ENCODE data around the gene SH3RF3. TPM values are rescaled to one million over a fixed set of nuclear protein-coding genes. Genes with fewer than 3 reads are reported as not detected.
"Not testable (repeated sequence)": the region's sequence is repeated elsewhere in the genome, so short reads cannot be mapped to it uniquely, and the experiment has no call there.

SH3RF3 gene
- total RNA-seq, 3 donors from 2014 or later: 3.2 to 5.6 (median 4.6) TPM

GRCh38 chr2:109102588-109103233, 26.3 kb upstream of the SH3RF3 start:
- Histone ChIP-seq H3K9me3 (no peaks in the 10 kb centered on the region), H3K4me3 (no peak overlapping the region), H3K27ac (no peak overlapping the region), H3K27me3 (no peaks in the 10 kb centered on the region), H3K36me3 (no peaks in the 10 kb centered on the region), H3K4me1 (no peaks in the 10 kb centered on the region)
- no peak for DNase-seq (ENCODE audit: low spot score in 2 of 2)
- TF ChIP-seq CTCF (IDR thresholded peaks at IDR 0.05) (no peak), POLR2A (IDR thresholded peaks at IDR 0.05) (no peak), POLR2AphosphoS5 (IDR thresholded peaks at IDR 0.05) (no peak)
- intact Hi-C loops (cut with DNase I; ENCODE audit: low total_unique reads): no loop called here

GRCh38 chr2:109105113-109105512, 23.9 kb upstream of the SH3RF3 start:
- no peak for TF ChIP-seq POLR2A (IDR thresholded peaks at IDR 0.05)
- no peaks in the 10 kb centered on the region for H3K27me3 ChIP-seq
- H3K4me3 ChIP-seq: no peak overlapping the region
- no peak overlapping the region for H3K27ac ChIP-seq
- H3K9me3 ChIP-seq: no peaks in the 10 kb centered on the region
- no peaks in the 10 kb centered on the region for H3K36me3 ChIP-seq
- DNase-seq (ENCODE audit: low spot score in 2 of 2): no peak
- intact Hi-C loops (cut with DNase I; ENCODE audit: low total_unique reads): no loop called here
- H3K4me1 ChIP-seq: no peaks in the 10 kb centered on the region

GRCh38 chr2:109108740-109109139, 20.3 kb upstream of the SH3RF3 start:
- TF ChIP-seq CTCF (IDR thresholded peaks at IDR 0.05) (no peak), POLR2A (IDR thresholded peaks at IDR 0.05) (no peak), POLR2AphosphoS5 (IDR thresholded peaks at IDR 0.05) (no peak)
- H3K27ac ChIP-seq: no peak overlapping the region
- no peak overlapping the region for H3K4me3 ChIP-seq
- H3K4me1 ChIP-seq: no peaks in the 10 kb centered on the region
- intact Hi-C loops (cut with DNase I; ENCODE audit: low total_unique reads): no loop called here
- H3K36me3 ChIP-seq: no peaks in the 10 kb centered on the region
- no peaks in the 10 kb centered on the region for H3K27me3 ChIP-seq
- H3K9me3 ChIP-seq: no peaks in the 10 kb centered on the region
- DNase-seq (ENCODE audit: low spot score in 2 of 2): no peak

- DNase-seq (ENCODE audit: low spot score in 2 of 2): no peak
- Histone ChIP-seq H3K27ac (no peak overlapping the region), H3K9me3 (no peaks in the 10 kb centered on the region), H3K27me3 (no peaks in the 10 kb centered on the region), H3K4me3 (no peak overlapping the region), H3K4me1 (no peaks in the 10 kb centered on the region), H3K36me3 (no peaks in the 10 kb centered on the region)
- TF ChIP-seq CTCF (IDR thresholded peaks at IDR 0.05) (no peak), POLR2AphosphoS5 (IDR thresholded peaks at IDR 0.05) (no peak), POLR2A (IDR thresholded peaks at IDR 0.05) (no peak)
- intact Hi-C loops (cut with DNase I; ENCODE audit: low total_unique reads): no loop called here
Observed at GRCh38 chr2:109109342-109109741, 19.7 kb upstream of the SH3RF3 start.

- TF ChIP-seq POLR2A (IDR thresholded peaks at IDR 0.05) (no peak), POLR2AphosphoS5 (IDR thresholded peaks at IDR 0.05) (no peak), CTCF (IDR thresholded peaks at IDR 0.05) (no peak)
- H3K4me3 ChIP-seq: no peak overlapping the region
- DNase-seq (ENCODE audit: low spot score in 2 of 2): no peak
- H3K27ac ChIP-seq: no peak overlapping the region
- intact Hi-C loops (cut with DNase I; ENCODE audit: low total_unique reads): no loop called here
- H3K27me3 ChIP-seq: no peaks in the 10 kb centered on the region
- H3K36me3 ChIP-seq: no peaks in the 10 kb centered on the region
- H3K9me3 ChIP-seq: no peaks in the 10 kb centered on the region
- H3K4me1 ChIP-seq: no peaks in the 10 kb centered on the region
Observed at GRCh38 chr2:109110170-109110569, 18.8 kb upstream of the SH3RF3 start.

GRCh38 chr2:109117181-109117580, 11.8 kb upstream of the SH3RF3 start:
- intact Hi-C loops (cut with DNase I; ENCODE audit: low total_unique reads); H3K36me3 ChIP-seq; H3K4me3 ChIP-seq; H3K9me3 ChIP-seq; H3K27ac ChIP-seq; DNase-seq (ENCODE audit: low spot score in 2 of 2); H3K27me3 ChIP-seq; H3K4me1 ChIP-seq: not testable (repeated sequence)

Data from breast epithelium (tissue), 4 donors.